Eye (tissue), 1 donor: ENCODE results near the gene DOCK4.

Experiments
- DNase-seq: peaks from one replicate; pipeline ENCODE4 v3.0.0-alpha.2; 2015

Gene DOCK4

DNA sequence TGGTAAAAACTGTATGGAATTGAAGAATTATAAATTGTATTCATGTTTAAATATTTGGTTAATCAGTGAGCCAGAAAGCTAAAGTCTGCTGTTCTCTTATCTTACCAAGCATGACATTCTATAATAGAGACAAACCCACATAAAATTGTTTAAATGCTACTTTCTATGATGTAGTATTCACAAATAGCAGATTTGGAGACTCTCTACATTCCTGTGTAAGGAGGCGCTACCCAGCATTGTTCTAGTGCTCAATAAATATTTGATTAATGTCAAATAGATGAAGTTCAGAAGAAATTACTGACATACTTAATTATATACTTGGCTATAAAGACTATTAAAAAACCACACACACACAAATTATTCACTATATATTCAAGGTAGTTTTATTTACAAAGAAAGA, 49.8 kb downstream of the DOCK4 start:
- no peak for DNase-seq

DNA sequence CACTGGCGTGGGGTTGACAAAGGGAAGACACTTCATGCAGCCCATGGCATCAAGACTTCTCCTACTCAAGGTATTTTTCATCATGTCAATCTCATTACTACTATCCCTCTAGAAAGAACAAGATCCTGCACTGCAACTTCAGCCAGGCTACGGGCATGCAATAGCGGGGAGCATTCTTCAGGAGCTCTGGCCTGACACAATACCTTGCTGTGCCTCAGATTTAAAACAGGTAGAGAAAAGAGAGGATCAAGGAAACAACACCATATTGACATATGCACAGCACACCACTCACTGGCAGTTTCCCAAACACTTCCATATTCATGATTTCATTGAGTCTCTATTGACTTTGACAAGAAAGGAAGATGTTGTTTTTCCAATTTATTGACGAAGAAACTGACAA, 51.5 kb downstream of the DOCK4 start:
- no peak for DNase-seq

DNA sequence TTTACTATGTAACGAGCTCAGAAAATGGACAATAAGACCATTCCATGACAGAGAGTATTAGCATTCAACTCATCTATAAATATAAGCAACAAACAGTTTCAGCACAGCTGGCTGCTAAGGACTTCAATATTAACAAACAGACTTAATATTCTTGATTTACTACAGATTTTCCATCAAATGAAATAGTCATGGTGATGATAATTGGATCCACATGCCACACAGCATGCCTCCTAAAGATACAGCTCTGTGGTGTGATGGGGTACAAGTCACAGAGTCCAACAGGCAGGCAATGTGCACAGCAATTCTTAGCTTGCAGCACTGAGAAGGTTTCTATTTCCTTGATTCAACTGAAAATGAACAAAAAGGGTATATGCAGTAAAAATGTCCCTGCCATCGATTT, 54.0 kb downstream of the DOCK4 start:
- peak; percentile 28 for DNase-seq

DNA sequence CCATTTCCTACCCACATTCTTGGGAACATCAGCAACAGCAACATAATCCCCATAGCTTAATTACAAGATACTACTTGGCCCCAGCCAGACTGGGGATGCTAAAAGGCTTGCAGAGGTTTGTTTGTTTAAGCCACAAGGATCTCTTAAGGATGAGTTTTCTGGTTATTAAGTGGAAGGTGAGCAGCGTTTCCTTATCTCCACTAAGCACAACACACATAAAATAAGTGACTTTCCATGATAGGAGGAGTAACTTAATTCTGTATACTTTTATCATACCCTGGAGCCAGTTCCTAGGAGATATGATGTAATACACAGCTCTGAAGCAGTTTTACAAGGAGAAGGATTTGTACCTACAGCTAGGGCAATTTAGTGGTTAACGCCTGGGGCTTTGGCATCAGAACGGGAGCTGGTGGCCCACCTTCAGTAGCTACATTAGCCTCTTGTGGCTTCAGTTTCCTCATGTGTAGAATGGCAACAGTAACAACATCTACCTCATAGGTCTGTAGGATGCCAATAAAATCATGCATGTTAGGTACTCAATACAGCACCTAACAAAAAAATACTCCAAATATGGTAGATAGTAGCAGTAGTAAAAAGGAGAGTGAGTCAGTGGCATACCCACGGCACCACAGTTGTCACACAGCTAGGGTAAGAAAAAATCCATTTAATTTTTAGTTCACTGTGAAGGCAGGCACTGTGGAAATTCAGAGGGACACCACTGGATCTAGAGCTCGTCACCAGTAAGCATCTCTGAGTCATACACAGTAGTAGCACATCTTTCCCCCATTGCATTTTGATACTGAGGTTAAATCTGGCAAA, 55.2 kb downstream of the DOCK4 start:
- DNase-seq: no peak

- DNase-seq: no peak
Measured at GRCh38 chr7:112149734-112150133, 56.5 kb downstream of the DOCK4 start.

- DNase-seq: peak; percentile 27
Measured at GRCh38 chr7:112147793-112148361, 58.3 kb downstream of the DOCK4 start.

DNA sequence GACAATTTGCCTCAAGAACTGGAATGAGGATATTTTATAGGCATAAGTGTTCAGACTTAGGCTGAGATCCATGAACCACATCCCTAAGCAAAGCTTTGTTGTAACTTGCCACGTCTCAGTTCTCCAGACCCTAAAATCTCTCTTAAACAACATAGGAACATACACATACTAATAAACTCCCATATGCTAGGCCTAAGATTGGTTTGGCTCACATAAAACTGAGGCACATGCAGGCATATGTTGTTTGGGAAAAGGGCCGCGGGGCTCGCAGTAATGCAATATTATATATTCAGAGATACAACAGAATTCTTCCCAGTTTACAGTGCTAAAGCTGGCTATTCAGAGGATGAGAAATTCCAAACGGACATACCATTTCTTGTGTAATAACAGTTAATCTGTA, 61.0 kb downstream of the DOCK4 start:
- DNase-seq: no peak

DNA sequence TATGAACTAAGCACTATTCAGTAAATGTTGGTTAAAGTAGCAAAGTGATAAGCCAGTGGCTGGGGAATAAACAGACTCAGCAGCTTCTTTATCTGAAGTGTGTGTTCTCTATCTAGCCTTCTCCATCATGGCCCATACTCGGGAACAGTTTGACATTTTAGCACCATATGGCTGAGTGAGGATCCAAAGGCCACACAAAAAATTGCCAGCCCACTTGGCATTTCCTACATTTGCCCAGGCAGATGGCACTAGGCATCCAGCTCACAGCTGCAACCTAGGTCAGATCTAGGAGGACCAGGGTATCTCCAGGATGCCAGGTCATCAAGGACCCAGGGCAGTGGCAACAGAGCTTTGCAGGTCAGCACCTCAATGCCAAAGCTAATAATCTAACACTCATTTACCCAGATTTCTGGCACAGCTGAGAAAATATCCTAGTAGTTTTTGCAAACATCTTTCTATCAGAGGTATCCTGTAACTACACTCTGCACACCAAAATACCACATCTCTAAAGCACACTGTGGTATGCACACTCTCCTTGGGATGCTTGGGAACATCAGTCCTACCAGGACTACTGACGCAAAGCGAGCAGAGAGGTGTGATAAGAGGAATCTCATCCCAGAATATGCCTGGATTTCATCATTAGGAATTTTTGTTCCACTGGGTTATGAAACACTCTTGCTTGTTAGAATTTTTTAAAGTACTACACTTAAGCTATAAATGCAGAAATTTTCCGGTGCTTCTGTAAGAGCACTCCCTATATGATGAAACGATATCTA, 61.7 kb downstream of the DOCK4 start:
- no peak for DNase-seq

DNA sequence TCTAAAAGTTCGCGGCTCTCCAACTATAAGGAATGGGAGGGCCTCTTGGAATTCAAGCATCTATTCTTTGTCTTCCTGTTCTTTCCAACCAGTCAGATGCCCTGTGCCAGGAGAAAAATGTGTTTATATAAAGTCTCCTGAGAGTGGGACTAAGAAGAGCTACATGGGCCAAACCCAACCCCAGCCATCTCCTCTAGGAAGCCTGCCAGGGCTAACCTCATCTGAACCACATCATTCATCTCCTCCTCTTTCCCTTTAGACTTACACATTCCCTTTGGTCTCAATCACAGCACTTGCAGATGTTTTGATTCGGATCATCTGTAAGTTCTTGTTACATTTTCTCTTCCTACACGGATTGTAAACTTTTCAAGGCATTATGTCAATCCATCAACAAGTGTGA, 62.6 kb downstream of the DOCK4 start:
- peak; percentile 45 for DNase-seq

DNA sequence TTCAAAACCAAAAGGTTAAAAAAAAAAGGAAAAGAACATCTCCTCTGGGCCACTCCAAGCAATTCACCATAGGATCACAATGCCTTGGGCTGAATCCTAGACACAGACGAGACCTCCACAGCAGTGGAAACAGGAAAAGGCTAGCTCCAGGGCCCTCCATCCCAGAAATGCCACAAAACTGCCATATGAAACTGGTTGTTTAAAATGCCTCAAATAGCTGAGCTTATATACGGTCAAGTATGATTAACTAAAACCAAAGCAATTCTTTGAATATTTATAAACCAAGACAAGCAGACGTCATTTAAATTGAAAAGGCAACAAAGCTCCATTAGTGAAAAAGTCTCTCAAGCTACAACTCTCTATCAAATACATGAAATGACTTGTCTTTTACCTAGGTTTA, 63.1 kb downstream of the DOCK4 start:
- no peak for DNase-seq

GRCh38 chr7:112140600-112140999, 65.6 kb downstream of the DOCK4 start:
- peak; percentile 61 for DNase-seq

DNA sequence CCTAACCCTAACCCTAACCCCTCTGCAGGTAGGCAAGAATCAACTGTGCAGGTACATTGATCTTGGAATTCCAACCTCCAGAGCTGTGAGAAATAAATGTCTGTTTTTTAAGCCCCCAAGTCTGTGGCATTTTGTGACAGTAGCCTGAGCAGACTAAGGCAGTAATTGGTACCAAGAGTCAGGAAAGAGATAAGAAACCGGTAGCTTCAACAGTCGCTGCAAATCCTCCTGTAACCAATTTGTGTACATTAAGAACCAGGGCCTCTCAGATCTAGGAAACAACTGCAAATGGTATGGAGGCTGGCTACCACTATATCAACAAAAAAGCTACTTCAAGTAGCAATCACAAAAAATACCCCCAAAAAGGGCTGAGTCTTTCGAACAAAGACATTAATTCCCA, 67.3 kb downstream of the DOCK4 start:
- DNase-seq: no peak

GRCh38 chr7:112138325-112138852, 67.8 kb downstream of the DOCK4 start:
- no peak for DNase-seq

- DNase-seq: no peak
Measured at GRCh38 chr7:112137141-112138101, 68.8 kb downstream of the DOCK4 start.

GRCh38 chr7:112136271-112137008, 69.8 kb downstream of the DOCK4 start:
- DNase-seq: no peak

DNA sequence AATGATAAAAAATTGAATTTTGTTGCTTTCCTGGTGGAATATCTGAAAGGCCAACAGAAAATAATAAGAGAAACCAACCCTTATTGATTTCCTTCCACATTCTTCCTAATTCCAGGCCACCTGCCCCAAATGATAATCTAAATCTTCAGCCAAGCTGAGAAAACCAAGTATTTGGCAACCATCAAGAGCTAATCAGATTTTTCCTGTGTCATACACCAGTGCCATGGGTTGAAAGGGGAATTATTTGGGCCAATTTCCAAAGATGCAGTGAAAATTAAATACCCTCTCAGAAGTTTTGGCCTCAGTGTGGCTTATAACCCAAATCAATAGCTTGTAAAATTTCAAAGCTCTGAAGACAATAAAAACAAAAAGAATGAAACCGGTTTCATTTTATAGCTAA, 70.4 kb downstream of the DOCK4 start:
- DNase-seq: no peak

DNA sequence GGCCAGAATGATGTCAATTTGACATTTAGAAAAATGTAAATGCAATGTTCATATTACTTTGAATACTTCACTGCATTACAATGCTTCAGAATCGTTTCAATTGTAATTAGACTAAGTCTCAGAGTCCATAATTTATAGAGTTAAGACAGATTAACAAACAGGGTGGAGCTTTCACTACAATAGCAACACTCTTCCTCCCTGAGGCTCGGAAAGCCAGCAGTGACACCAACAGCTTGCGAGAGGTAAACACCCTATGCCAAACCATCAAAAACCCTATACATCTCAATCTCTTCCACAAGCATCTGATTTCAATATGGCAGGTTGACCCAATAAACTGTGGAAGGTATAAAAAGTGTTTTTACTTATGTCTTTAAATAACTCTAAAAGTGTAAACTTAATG, 72.2 kb downstream of the DOCK4 start:
- no peak for DNase-seq

DNA sequence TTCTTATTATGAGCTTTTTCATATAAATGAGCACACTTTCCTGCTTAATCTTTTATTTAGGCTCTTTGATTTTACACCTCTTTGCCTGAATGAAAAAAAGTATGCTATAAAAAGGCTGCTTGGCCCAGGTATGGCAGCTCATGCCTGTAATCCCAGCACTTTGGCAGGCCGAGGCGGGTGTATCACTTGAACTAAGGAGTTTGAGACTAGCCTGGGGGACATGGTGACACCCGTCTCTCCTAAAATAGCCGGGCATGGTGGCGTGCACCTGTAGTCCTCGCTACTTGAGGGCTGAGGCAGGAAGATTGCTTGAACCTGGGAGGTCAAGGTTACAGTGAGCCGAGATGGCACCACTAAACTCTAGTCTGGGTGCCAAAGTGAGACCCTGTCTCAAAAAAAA, 72.9 kb downstream of the DOCK4 start:
- DNase-seq: no peak

DNA sequence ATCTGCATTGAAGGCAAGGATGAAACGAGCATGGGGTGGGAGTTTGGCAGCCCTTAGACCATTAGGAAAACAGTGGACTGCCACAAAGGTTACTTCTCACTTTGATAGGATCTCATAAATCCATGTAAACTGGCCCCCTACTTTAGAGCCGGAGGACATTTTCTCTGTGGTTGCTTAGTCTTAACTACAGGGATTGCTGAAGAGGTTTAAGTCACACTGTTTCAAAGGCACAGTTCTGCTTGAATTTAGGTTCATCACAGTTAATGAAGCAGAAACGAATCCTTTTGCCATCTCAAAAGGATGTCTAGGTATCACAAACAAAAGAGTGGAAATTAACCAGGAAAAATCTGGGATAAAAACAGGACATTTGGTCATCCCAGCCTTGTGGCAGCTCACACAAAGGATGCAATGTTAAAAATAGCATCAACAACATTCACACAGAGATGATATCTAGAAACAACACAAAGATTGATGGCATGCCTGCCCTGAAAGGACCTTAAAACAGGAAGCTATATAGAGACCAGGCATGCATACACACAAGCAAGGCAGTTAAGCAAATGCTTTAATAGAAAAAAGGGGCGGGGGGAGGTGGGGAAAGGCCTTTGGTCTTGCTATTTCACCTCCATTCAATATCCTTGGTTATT, 74.0 kb downstream of the DOCK4 start:
- peak; percentile 49 for DNase-seq

DNA sequence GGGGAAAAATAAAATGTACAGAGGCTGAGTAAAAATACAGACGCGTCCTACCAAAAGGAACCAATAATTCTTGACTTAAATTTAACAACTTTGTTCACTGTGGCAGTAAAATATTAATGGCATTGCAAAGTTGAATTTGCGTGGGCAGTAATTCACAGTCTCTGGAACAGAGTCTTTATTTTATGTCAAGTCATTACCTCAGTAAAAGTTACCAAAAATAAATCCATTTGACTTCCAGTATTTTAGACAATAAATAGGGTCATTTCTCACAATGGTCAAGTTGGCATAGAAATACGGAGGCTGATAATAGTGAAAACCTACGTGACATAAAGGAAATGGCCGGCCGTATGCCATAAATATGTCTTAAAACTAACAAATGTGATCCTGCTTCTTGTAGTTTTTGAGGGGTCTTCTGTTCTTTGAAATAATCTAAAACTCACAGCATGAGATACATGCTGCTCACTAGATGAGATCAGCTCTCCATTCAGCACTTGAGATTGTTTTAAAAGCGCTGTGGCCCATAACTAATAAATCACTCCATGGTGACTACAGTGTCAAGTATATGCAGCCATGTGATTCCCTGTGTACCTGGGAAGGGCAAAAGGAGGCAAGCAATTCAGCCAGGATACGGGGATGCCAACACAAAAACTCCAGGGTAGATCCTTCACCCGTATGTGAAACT, 75.3 kb downstream of the DOCK4 start:
- no peak for DNase-seq
